ENCODE results near the gene CTNNA3.

GRCh38 chr10:66180021-66180420 lies 1516.0 kb downstream of the CTNNA3 start:
- no peak for TF ChIP-seq CTCF (IDR thresholded peaks at IDR 0.05)
- TF ChIP-seq POLR2A (IDR thresholded peaks at IDR 0.05) = no peak

Measured in uterus (tissue), 2 donors.